Measurements from ENCODE around the gene SAXO1.

DNA sequence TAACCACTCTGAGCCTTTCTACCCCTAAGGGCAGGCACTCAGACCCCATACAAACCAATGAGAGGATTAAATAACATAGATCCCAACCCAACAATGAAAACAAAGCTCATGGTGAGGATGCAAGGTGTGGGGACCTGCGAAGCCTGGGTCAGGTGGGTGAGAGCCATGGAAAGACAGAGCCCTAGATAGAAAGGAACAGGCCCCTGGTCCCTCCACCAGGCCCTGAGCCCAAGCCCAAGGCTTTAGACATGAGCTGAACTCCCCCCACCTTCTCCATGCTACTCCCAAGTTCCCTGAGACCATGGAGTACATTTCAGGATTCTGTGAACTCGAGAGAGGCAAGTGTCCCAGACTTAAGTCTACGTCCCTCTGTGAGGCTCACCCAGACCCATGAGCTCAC is 106.5 kb downstream of the SAXO1 start:
- TF ChIP-seq, protein P1, sequence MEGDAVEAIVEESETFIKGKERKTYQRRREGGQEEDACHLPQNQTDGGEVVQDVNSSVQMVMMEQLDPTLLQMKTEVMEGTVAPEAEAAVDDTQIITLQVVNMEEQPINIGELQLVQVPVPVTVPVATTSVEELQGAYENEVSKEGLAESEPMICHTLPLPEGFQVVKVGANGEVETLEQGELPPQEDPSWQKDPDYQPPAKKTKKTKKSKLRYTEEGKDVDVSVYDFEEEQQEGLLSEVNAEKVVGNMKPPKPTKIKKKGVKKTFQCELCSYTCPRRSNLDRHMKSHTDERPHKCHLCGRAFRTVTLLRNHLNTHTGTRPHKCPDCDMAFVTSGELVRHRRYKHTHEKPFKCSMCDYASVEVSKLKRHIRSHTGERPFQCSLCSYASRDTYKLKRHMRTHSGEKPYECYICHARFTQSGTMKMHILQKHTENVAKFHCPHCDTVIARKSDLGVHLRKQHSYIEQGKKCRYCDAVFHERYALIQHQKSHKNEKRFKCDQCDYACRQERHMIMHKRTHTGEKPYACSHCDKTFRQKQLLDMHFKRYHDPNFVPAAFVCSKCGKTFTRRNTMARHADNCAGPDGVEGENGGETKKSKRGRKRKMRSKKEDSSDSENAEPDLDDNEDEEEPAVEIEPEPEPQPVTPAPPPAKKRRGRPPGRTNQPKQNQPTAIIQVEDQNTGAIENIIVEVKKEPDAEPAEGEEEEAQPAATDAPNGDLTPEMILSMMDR (IDR thresholded peaks at IDR 0.05) = no peak
- no peak for TF ChIP-seq POLR2AphosphoS5 (IDR thresholded peaks at IDR 0.05)
- no peak for TF ChIP-seq POLR2A (IDR thresholded peaks at IDR 0.05)

Measured in gastroesophageal sphincter (tissue), 3 donors.